ENCODE results near the gene MARK2.

DNA sequence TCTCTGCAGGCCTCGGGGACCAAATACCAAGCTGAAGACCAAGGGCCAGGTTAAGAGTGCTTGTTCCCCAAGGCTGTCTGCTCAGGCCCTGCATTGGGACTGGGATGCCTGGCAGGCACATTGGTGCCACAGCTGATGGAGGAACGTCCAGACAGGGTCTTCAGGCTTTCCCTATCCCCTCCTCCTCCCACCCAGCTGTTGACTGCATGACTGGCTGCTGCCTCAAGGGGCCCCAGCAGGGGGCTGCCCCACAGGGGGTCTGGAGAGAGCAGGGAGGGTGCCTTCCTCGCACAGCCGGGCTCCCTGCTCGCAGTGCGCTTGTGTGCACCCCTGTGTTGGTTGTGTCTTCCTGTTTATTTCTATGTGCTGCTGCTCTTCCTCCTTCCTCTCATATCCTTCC, 68.2 kb downstream of the MARK2 start:
- TF ChIP-seq, protein P1, sequence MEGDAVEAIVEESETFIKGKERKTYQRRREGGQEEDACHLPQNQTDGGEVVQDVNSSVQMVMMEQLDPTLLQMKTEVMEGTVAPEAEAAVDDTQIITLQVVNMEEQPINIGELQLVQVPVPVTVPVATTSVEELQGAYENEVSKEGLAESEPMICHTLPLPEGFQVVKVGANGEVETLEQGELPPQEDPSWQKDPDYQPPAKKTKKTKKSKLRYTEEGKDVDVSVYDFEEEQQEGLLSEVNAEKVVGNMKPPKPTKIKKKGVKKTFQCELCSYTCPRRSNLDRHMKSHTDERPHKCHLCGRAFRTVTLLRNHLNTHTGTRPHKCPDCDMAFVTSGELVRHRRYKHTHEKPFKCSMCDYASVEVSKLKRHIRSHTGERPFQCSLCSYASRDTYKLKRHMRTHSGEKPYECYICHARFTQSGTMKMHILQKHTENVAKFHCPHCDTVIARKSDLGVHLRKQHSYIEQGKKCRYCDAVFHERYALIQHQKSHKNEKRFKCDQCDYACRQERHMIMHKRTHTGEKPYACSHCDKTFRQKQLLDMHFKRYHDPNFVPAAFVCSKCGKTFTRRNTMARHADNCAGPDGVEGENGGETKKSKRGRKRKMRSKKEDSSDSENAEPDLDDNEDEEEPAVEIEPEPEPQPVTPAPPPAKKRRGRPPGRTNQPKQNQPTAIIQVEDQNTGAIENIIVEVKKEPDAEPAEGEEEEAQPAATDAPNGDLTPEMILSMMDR (IDR thresholded peaks at IDR 0.05; ENCODE audit: low read depth, low read length, poor library complexity, severe bottlenecking) = no peak
- TF ChIP-seq EZH2phosphoT487 (IDR thresholded peaks at IDR 0.05; ENCODE audit: borderline replicate concordance, low read length) = no peak

All from DOHH2 (cell line).